Uterus (tissue), 4 donors: ENCODE data around the gene OPCML. TPM values are rescaled to one million over a fixed set of nuclear protein-coding genes. Genes with fewer than 3 reads are reported as not detected.

Experiments used
- DNase-seq, 2 donors: peaks; one replicate each; pipeline ENCODE4 v3.0.0-alpha.2; 2019 to 2020
- H3K27ac ChIP-seq, 2 donors: fragments of 200-600 bp; sonication (generic); 1 replicate in 1 of 2; 2 replicates in 1 of 2; pipeline ENCODE4 v1.5.1; 2016 to 2018
- H3K27me3 ChIP-seq, 2 donors: fragments of 200-600 bp; sonication (generic); one replicate each; pipeline ENCODE4 v1.5.1; 2018 to 2019; ENCODE audit warnings: control low read depth in 1 of 2
- H3K36me3 ChIP-seq, 2 donors: fragments of 200-600 bp; sonication (generic); one replicate each; pipeline ENCODE4 v1.5.1; 2019; ENCODE audit warnings: control low read depth in 1 of 2
- H3K4me1 ChIP-seq, 2 donors: fragments of 200-600 bp; sonication (generic); one replicate each; pipeline ENCODE4 v1.5.1; 2018 to 2019; ENCODE audit warnings: control low read depth in 1 of 2
- H3K4me3 ChIP-seq, 2 donors: fragments of 200-600 bp; sonication (generic); 1 replicate in 1 of 2; 2 replicates in 1 of 2; pipeline ENCODE4 v1.5.1; 2018 to 2019; ENCODE audit warnings: mild to moderate bottlenecking in 1 of 2
- H3K9me3 ChIP-seq, 2 donors: fragments of 200-600 bp; sonication (generic); one replicate each; pipeline ENCODE4 v1.5.1; 2019; ENCODE audit warnings: control low read depth in 1 of 2
- POLR2A ChIP-seq, 2 donors: fragments of 450-650 bp; IDR thresholded peaks; one replicate each; pipeline ENCODE4 v1.6.1; 2016; ENCODE audit warnings: antibody characterized with exemption in 2 of 2, mild to moderate bottlenecking in 1 of 2, moderate library complexity in 1 of 2
- intact Hi-C: fragments of 100-400 bp; cut with DNase I; formaldehyde crosslinking; loops from one replicate; pipeline ENCODE4 v1.15.1; 2023; ENCODE audit warnings: low total_unique reads
- total RNA-seq, 4 donors: library from RNA; depleted of rRNA in 3 of 4; stranded (reverse); fragments of >200 nt in 3 of 4; gene quantifications; one replicate each; pipeline versions ENCODE4 v1.1.0 to v1.2.4, GENCODE V29; 2014 to 2023
- TF ChIP-seq, protein P1 (sequence below), 4 experiments: fragments of 200-600 bp in 2 of 4; fragments of 450-650 bp in 2 of 4; sonication (generic) in 2 of 4; IDR thresholded peaks; one replicate each; pipeline ENCODE4 v1.5.1; 2016 to 2019; ENCODE audit warnings: antibody characterized with exemption in 4 of 4, mild to moderate bottlenecking in 2 of 4, moderate library complexity in 1 of 4
- donor health status: DM: yes; HTN: yes; CAD: no.

OPCML gene
- total RNA-seq, 4 donors from 2014 or later = under 0.01 to 3.9 (median 1.7) TPM

DNA sequence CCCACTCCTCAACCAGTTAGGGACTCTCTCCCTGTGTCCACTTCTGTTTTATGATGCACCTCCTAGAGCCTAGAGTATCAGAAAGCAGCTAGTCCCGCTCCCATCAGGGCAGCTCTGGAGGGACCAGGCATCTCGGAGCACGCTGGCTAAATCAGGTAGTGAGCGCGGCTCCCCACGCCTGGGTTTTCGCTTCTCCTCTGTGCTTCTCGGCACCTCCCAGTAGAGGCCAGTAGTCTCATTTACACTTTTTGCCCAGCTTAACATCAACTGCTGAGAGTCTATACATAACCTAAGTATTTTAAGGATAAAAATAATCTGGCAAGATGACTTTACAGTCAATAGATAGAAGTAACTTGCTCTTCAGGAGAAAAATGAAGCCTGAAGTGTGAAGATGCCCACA is 473.8 kb downstream of the OPCML start:
- Histone ChIP-seq H3K27me3 (no peaks in the 10 kb centered on the region), H3K36me3 (no peaks in the 10 kb centered on the region), H3K4me1 (no peaks in the 10 kb centered on the region), H3K9me3 (no peaks in the 10 kb centered on the region), H3K27ac (no peak overlapping the region), H3K4me3 (no peak overlapping the region)
- DNase-seq = no peak
- TF ChIP-seq POLR2A (IDR thresholded peaks at IDR 0.05) = no peak
- TF ChIP-seq, protein P1, sequence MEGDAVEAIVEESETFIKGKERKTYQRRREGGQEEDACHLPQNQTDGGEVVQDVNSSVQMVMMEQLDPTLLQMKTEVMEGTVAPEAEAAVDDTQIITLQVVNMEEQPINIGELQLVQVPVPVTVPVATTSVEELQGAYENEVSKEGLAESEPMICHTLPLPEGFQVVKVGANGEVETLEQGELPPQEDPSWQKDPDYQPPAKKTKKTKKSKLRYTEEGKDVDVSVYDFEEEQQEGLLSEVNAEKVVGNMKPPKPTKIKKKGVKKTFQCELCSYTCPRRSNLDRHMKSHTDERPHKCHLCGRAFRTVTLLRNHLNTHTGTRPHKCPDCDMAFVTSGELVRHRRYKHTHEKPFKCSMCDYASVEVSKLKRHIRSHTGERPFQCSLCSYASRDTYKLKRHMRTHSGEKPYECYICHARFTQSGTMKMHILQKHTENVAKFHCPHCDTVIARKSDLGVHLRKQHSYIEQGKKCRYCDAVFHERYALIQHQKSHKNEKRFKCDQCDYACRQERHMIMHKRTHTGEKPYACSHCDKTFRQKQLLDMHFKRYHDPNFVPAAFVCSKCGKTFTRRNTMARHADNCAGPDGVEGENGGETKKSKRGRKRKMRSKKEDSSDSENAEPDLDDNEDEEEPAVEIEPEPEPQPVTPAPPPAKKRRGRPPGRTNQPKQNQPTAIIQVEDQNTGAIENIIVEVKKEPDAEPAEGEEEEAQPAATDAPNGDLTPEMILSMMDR (IDR thresholded peaks at IDR 0.05) = no peak
- intact Hi-C loops = no loop called here

DNA sequence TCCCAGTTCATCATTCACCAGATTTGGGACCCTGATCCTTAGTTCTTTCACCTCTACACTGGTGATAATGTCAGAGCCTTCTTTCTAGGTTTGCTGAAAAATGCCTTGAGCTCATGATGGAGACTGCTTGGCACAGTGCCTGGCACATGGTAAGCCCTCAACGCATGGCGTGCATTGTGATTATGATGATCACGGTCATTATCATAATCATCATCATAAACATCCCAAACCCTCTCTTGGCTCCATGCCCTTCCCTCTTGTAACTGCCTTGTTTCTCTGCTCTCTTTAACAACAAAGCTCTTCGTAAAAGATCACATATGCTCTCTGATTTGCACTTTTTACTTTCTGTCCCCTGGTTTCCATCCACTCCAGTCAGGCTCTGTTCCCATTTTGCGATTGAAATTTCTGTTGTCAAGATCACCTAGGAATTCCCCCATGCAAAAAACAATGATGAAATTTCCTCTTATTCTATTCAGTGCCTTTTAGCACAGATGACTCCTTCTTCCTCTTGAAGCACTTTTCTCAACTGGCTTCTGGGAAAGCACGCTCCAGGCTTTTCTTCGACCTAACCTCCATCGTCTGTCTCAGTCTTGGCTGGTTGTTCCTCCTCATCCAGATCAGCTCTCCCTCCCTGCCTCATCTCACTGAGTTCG is 479.1 kb downstream of the OPCML start:
- no peaks in the 10 kb centered on the region for H3K9me3 ChIP-seq
- H3K4me1 ChIP-seq = no peaks in the 10 kb centered on the region
- TF ChIP-seq, protein P1 (IDR thresholded peaks at IDR 0.05) = no peak
- TF ChIP-seq POLR2A (IDR thresholded peaks at IDR 0.05) = no peak
- DNase-seq = no peak
- intact Hi-C loops = no loop called here
- H3K27ac ChIP-seq = no peak overlapping the region
- no peak overlapping the region for H3K4me3 ChIP-seq
- H3K36me3 ChIP-seq = no peaks in the 10 kb centered on the region
- no peaks in the 10 kb centered on the region for H3K27me3 ChIP-seq

GRCh38 chr11:133052537-133052936 is 479.8 kb downstream of the OPCML start:
- no peaks in the 10 kb centered on the region for H3K36me3 ChIP-seq
- no peak for TF ChIP-seq POLR2A (IDR thresholded peaks at IDR 0.05)
- TF ChIP-seq, protein P1 (IDR thresholded peaks at IDR 0.05) = no peak
- H3K9me3 ChIP-seq = no peaks in the 10 kb centered on the region
- DNase-seq = no peak
- no peak overlapping the region for H3K4me3 ChIP-seq
- H3K4me1 ChIP-seq = no peaks in the 10 kb centered on the region
- H3K27ac ChIP-seq = no peak overlapping the region
- intact Hi-C loops = no loop called here
- H3K27me3 ChIP-seq = no peaks in the 10 kb centered on the region

DNA sequence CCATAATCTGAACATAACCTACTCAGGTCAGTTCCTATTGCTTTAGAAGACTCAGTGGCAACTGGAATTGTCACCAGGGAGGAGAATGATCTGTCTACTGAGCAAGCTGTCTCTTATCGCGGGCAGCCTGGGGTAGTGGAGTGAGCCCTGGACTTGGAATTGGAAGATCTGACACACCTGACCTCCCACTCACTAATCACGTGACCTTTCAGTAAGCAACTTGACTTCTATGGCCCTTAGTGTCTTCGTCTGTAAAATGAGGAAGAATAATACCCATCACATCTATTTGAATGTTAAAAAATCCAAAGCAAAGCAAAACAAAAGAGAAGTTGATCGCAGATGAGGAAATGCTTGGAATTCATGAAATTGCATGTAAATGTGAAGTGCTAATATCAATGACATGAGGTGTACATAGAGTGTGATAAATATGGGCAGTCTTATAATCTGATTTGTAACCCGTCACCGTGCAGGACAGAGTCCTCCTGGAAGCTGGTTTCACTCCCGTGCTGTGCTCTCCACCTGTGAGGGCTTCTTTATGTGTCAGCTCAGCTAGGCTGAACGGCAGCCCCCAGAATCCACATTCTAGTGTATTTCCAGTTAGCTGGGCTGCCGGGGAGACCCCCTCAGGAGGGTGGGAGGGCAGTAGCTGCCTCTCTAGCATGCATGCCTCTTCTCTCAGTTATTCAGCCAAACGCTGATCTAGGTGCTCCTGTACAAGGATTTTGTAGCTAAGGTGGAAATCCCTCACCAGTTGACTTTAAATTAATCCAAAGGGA is 482.9 kb downstream of the OPCML start:
- intact Hi-C loops = no loop called here
- DNase-seq = no peak
- Histone ChIP-seq H3K36me3 (no peaks in the 10 kb centered on the region), H3K27ac (no peak overlapping the region), H3K27me3 (no peaks in the 10 kb centered on the region), H3K9me3 (no peaks in the 10 kb centered on the region), H3K4me1 (no peaks in the 10 kb centered on the region), H3K4me3 (no peak overlapping the region)
- TF ChIP-seq POLR2A (IDR thresholded peaks at IDR 0.05) = no peak
- TF ChIP-seq, protein P1 (IDR thresholded peaks at IDR 0.05) = no peak

DNA sequence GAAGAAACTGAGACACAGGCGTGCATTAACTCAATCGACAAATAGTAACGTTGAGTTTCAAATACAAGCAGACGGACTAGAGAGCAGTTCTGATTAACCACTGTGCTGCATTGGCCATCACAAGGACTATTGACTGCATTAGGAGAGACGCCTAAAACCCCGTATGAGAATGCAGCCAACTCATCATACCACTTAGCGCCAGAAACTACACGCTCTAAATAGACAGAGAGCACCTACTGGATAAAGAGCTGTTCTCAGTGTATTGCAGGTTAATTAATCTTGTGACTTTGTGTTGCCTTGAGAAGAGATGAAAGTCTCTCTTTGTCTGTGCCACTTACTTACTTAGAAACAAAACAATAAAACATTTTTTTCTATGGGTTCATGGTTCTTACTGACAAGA is 484.0 kb downstream of the OPCML start:
- Histone ChIP-seq H3K27me3 (no peaks in the 10 kb centered on the region), H3K36me3 (no peaks in the 10 kb centered on the region), H3K27ac (no peak overlapping the region), H3K9me3 (no peaks in the 10 kb centered on the region), H3K4me1 (no peaks in the 10 kb centered on the region), H3K4me3 (no peak overlapping the region)
- no peak for TF ChIP-seq POLR2A (IDR thresholded peaks at IDR 0.05)
- TF ChIP-seq, protein P1 (IDR thresholded peaks at IDR 0.05) = no peak
- intact Hi-C loops = no loop called here
- DNase-seq = no peak
